Medulla oblongata (tissue), 1 donor: ENCODE measurements around the gene SLIT3.
"Not testable (repeated sequence)": the region's sequence is repeated elsewhere in the genome, so short reads cannot be mapped to it uniquely, and the experiment has no call there.

Experiments
- DNase-seq: peaks from one replicate; pipeline ENCODE4 v3.0.0-alpha.2; 2015; ENCODE audit errors: extremely low spot score

Gene SLIT3

DNA sequence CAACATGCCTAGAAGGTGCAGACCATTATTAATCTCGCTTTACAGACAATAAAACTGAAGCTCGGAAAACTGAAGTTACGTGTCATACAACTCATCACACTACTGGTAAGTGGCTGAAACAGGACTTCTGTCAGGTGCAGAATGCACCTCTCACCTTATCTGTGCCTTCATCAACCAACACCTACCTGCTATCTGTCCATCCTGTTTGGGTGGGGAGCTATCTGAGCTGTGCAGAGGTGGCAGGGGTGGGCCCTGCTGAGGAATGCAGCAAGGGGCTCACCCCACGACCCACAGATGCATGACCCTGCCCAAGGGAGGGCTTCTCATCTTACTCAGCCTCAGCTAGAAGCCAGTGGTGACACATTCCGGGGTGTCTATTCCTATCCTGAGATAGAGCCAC, 81.6 kb downstream of the SLIT3 start:
- no peak for DNase-seq

DNA sequence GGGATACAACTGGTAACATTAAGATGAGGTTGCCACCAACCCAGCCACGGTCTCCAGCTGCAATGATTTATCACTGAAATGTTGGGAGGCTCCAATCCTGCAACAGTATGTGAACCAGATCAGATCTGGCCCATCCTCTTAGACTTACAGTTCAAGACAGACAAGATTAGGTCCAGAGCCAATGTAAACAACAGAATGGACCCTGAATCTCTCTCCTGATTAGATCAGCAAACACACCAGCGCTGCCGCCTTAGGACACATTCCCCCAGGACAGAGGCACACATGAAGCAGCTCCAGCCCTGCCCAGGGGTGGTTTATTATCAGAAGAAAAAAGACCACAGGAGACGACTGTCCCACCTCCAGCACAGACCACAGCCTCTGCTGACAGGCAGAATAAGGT, 82.1 kb downstream of the SLIT3 start:
- no peak for DNase-seq

DNA sequence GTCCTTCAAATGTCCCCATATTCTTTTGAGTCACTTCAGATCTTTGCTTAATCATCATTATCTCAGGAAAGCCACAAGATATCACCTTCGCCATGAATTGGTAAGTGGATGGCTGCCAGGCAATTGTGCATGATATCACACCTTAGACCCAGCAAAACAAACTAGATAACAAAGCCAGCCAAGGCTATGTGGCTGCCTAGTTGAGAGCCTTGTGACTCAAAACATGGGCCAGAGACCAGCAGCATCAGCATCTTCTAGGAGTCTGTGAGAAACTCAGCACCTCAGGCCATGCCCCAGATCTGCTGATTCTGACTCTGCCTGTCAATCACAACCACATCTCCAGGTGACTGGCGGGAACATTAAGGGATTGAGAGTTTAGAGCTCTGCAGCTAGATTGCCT, 82.8 kb downstream of the SLIT3 start:
- DNase-seq: no peak

DNA sequence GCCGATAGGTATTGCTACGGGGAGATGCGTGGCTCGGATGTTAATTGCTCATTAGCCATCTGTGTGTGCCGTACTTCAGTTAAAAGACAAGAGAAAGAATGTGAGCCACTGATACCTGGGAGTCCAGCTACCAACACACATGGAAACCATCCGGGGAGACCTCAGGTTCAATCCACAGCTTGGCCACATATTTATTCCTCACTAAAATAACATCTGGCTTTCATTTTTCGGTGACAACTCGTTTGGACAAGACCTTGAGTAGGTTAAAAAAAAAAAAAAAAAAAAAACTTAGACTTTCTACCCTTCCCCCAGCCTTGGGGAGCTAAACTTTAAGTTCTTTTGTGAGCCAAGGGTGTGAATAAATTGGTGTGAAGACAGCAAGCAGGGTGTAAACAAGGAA, 84.1 kb downstream of the SLIT3 start:
- no peak for DNase-seq

DNA sequence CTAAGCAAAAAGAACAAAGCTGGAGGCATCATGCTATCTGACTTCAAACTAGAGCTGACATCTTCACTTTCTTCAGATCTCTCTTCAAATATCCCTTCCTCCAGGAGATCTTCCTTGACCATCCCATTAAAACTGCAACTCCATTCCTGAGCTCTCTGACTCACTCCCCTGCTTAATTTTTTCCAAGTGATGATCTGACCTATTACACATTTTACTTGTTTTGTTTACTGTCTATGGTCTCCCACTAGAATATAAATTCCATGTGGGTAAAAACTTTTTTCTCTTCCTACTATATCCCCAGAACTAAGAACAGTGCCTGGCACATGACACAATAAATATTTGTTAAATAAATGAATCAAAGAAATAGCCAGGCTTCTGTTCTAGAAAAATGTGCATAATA, 87.5 kb downstream of the SLIT3 start:
- DNase-seq: no peak

DNA sequence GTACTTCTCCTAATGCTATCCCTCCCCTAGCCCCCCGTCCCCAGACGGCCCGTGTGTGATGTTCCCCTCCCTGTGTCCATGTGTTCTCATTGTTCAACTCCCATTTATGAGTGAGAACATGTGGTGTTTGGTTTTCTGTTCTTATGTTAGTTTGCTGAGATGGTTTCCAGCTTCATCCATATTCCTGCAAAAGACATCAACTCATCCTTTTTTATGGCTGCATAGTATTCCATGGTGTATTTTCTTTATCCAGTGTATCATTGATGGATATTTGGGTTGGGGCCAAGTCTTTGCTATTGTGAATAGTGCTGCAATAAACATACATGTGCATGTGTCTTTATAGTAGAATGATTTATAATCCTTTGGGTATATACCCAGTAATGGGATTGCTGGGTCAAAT, 89.2 kb downstream of the SLIT3 start:
- DNase-seq: not testable (repeated sequence)

DNA sequence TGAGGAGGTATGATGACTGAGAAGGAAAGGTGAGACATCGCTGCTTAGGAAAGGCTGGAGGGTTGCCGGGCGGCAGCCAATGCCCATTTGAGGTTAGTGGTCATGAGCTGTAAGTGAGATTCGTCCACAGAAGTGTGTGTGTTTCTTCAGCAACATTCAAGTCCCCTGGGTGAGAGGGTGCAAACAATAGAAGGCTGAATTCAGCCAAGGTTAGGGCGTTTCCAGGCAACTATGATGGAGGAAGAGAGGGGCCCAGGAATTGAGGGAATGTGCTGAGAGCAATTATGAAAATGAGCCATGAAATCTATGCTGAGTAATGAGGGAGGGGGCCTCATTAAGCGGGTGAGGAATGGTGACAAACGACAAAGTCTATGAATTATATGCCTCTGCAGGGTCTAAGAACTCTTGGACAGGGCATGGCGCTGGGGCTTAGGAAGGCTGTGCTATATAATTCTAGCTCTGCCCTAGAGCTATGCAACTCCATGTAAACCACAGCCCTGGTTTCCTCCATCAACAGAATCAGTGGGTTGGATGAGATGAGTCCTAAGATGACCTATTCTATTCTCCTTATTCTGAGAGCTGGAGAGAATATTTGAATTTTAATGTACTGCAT, 96.0 kb downstream of the SLIT3 start:
- no peak for DNase-seq

DNA sequence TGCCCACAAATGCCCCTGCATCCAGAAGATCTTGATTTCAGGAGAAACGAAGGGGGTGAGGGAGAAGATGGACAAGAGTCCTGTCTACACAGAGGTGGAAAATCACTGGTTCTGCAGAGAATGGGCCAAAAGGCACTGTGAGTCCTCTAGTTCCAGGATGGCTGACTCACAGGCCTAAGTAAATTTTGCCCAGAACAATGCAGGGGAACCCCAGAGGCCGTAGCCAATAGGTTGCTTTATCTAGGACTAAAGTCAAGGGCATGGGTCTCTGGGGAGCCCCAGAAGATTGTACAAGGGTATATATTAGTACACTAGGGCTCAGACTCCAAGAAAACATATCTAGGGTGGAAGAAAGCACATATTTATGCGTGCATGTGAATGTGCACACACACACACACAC, 98.0 kb downstream of the SLIT3 start:
- no peak for DNase-seq

DNA sequence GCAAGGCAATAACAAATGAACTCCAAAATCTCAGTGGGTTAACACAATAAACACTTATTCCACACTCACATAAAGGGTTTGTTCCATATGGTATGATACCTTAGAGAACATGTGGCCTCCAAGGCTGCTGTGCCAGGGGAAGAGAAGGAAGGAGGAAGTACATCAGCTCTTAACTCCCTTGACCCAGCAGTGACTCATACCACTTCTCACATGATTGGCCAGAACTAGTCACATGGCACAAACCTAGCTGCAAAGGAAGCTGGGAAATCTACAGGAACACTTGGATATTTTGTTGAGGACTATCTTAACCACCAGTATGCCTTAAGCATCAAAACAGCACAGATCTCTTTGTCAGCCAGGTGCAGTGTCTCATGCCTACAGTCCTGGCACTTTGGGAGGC, 99.3 kb downstream of the SLIT3 start:
- no peak for DNase-seq

DNA sequence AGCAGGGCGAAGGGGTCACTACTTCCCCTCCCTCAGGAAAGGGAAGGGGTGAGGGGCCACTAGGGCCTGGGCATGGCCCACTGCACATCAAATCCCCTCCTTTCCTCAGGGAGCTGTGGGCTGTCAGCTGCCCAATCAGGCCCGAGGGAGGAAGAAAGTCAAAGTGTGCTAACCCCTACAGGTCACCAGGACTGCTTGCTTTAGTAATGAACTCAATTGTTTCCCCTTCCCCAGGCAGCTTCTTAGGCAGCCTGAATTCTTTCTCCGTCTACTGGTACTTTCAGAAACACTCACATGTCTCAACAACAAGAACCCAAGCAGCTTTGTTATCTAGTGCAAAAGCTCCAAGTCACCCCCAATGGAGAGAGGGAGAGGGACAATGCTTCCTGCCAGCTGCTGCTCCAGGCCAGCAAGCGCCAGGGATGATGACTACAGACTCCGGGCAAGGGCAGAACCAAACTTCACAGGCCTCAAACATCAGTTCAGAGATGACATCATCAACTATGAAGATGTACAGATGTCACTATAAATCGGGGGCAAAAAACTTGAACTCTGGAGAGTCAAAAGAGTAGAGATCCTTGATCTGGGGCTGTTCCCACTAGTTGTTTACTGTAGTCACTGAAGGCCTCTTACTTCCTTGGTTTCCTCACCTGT, 100.7 kb downstream of the SLIT3 start:
- DNase-seq: no peak

DNA sequence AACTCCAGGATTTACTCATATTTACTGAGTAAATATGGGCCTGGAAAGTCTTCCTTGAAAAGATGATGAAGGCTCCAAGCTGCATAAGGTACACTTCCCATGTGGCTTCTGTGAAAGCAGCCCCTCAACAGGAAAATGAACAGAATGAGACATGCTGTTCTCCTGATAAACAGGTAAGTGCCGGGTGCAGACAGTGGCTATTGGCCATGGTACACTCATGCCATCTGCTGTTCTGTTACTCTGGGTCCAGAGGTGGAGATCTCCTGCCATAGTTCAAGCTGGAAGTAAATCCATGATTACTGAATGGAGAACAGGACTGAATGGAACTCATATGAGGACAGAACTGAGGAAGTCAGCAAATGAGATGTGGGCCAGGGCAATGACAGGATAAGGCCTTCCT, 103.6 kb downstream of the SLIT3 start:
- DNase-seq: peak; percentile 51

DNA sequence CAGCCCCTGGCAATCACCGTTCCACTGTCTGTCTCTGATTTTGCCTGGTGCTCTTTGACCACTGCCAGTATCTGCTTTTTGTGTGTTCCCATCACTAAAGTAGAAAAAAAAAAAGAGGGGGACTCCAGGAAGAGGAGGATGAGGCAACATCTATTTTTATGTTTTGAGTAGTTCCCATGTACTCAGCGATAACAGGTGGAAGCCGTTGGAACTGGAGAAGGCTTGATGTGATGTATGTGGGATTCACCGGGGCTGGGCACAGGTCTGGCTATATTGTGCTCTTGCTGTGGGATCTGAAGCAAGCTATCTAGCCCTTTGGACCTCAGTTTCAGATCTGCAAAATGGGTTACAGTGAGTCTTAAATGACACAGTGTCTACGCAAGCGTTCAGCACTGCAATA, 104.9 kb downstream of the SLIT3 start:
- no peak for DNase-seq

DNA sequence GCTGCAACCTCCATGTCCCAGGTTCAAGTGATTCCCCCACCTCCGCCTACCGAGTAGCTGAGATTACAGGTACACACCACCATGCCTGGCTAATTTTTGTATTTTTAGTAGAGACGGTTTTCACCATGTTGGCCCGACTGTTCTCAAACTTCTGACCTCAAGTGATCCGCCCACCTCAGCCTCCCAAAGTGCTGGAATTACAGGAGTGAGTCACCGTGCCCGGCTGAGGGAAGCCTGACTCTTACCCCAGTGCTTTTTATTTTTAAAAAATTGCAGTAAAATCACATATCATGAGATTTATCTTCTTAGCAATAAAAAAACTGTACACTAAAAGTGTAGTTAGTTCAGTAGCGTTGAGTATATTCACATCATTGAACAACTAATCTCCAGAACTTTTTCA, 105.3 kb downstream of the SLIT3 start:
- no peak for DNase-seq

DNA sequence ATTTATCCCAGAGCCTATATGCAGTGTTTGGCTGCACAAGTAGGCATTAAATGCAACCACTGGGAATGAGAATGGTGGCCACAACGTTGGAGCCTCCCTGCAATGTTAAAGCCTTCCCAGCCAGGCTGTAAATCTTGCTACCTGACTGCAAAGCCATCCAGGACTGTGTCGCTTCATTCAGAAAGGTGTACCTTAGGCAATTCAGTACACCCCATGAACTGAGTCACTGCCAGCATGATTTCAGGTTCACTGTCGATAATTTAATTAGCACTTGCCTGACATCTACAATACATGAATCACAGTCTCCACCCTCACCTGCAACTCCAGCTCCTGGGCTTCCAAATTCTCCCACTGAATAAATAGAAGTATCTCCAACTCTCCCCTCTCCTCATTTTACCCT, 108.4 kb downstream of the SLIT3 start:
- DNase-seq: no peak

DNA sequence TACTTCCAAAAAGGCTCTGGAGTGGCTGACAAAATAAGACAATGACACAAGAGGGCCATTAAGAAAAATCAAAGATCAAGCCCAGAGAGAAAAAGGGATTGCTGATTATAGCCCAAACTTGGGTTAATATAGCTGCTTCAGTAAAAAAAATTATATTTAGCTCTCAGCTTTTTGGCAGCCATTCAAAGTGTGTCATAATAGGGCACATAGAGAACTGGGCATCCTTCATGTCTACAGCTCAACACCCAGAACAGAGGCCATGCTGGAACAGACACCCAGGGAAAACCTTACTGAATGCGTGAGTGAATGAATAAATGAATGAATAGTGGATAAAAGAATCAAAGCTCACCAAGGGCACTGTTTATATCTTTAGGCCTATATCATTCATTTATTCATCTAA, 110.1 kb downstream of the SLIT3 start:
- DNase-seq: no peak

DNA sequence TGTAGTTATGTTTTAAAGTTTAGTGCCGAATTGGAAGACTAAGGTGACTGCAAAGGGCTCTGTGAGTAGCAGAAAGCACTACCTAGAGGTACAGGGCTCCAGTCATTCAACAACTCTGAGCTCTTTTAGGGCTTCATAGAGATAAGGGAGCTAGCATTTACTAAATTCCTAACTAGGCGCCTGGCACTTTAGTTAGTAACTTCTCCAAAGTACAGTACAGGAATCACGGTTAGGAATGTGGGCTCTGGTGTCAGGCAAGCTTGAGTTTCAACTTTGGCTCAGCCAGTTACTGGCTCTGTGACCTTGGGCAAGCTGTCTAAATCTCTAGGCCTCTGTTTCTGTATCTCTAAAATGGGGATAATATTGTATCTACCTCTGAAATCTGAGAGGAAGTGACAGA, 115.3 kb downstream of the SLIT3 start:
- no peak for DNase-seq

DNA sequence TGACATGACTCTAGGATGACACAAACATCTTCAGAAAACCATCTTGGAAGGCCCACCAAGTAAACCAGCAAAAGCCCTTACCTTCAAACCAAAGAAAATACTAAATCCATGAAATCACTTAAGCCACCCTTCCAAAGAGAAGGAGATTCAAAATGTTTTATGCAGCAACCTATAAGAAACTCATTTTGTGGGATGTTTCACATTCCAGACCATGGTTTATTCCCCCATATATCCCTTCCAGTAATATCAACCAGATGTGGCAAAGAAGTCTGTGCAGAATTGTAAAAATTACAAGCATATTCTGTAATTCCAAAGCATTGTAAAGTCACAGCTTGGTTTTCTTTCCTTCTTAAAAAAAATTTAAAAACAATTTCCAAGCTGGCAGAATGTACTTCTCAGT, 117.4 kb downstream of the SLIT3 start:
- no peak for DNase-seq

DNA sequence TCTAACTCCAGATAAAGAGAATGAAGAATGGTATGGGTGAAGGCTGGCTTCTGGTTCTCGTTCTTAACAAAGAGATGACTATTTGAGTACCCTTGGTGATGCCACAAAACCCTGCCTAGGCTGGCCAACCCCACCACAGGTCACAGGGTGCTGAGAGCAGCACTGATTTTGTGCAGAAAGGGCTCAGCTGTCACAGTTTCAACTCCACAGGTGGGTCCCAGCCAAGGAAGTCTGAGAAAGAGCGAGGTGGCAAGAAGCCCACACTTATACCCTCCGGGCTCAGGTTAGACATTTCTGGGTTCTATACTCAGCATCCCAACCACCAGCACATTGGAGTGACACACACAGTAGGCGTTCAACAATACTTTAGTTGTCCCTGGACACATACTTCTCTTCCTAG, 118.1 kb downstream of the SLIT3 start:
- DNase-seq: no peak

DNA sequence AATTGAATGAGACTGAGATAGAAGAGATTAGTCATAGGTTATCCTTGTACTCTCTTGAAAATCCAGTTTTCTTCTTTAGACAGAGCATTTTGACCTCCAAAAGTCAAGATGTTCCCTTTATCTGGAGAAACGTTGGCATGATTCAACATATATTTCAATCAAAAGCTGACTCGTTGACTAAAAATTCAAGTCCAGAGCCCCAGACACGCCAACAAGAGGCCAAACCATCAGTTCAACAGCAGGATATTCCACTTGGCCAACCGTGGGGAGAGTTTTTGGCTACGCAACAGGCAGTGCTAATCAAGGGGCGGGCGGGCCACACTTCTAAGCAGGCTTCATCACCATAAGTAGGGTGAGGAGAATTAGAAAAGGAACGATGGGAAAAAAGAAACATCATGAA, 119.1 kb downstream of the SLIT3 start:
- DNase-seq: no peak

DNA sequence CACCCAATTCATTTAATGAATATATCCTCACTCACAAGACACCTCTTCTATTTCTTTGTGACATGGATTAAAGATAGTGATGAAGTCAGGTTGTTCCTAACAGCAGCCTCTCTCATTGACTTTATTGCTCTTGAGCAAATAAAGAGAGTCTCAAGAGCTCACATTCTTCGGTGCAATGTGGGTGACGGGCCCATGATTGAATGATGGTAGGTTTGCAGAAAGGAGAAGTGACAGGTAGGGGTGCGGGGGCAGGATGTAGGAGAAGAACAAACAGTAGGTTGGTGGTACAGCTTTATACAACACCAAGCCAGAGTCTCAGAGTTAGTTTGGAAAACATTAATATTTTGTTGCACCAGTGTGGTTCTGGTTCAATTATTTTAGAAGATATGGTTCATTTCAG, 122.2 kb downstream of the SLIT3 start:
- no peak for DNase-seq

DNA sequence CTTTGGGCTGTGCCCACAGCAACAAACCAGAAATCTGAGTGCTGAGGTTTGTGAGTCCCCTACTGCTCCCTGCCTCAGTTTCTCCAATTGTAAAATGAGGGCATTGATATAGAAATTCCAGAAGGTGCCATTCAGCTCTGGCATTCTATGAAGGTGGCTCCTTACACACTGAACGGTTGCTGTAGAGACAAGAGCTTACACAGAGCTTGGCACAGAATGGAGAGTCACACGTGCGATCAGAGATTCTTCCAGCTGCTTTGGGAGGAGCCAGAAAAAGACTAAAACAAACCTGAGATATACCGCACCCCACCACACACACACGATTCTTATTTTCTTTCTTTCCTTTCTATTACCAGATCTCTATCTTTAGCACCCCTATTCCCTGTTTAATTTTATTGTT, 122.7 kb downstream of the SLIT3 start:
- no peak for DNase-seq

DNA sequence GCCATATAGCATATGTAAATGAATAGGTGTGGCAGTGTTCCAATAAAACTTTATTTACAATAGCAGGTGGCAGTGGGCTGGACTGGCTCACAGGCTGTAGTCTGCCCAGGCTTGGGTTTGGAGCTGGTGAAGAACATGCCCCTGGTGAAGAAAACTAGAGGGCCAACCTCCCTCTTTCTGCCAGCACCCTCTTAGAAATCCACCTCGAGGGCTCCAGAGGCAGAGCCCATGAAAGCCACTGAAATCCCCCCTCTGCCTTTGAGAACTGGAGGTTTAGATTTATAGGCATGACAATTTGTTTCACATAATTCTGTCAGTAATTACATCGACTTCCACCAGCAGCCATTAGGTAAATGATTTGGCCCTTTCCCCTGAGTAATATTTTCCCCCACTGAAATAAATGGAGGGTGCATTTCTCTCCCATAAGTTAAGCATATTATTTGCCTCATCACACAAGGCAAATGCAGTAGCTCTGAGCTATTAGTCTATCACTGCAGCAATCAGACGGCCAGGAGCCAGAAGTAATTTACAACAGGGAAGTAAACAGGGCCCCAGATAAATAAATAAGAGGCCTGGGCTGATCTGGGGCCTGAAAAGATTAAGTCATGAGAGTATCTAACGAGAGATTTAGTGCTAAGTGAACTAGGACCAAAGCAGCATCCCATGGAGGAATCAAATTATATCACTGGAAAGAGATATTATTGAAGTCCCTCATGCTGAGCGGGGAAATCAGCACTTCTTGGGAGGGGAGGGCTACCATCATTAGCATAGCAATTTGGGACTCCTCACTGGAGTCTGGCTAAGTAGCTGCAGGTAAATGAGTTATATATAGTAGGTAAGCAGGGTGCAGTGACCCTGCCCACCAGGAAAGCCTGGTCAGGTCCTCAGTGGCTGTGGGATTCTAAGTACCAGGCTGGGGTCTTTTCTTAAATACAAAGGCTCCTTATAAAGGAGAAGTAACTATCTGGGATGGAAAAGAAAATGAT, 123.9 kb downstream of the SLIT3 start:
- no peak for DNase-seq

DNA sequence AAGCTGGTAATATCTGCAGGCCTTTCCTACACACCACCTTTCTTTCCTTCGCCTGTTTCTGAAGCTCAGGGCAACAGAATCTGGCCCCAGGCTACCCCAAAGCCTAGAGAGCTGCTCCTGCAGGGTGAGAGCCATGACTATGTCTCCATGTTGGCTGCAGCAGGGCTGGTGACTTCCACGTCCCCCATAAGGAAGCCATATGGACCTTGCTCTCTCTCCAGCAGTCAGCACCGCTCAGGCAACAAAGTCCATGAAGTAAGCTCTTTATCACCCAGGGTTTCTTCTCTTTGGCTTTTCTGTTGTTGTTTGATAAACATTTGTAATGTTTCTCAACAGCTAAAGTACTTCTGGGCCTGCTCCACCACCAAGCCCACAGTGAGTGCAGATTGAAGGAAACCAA, 125.2 kb downstream of the SLIT3 start:
- DNase-seq: no peak
